GM23338 (cell line): ENCODE data around the gene PDE7B.

Experiments used
- CREB1 ChIP-seq: fragments of 250-450 bp; sonication (Bioruptor Pico); IDR thresholded peaks from 2 replicates; pipeline ENCODE4 v1.5.0; 2020; ENCODE audit warnings: low read depth, mild to moderate bottlenecking, moderate library complexity
- EZH2 ChIP-seq: fragments of 200-600 bp; sonication (generic); IDR thresholded peaks from one replicate; pipeline ENCODE4 v1.8.0; 2017; ENCODE audit warnings: antibody characterized with exemption, mild to moderate bottlenecking, low read depth; ENCODE audit not compliant: unreplicated experiment
- EZH2phosphoT487 ChIP-seq: fragments of 200-600 bp; sonication (generic); IDR thresholded peaks from one replicate; pipeline ENCODE4 v1.8.1; 2018; ENCODE audit warnings: antibody characterized with exemption; ENCODE audit not compliant: unreplicated experiment
- POLR2AphosphoS5 ChIP-seq: IDR thresholded peaks from 2 replicates; pipeline ENCODE4 v1.6.1; 2016; ENCODE audit warnings: antibody characterized with exemption, low read depth
- ZNF114 ChIP-seq: fragments of 250-450 bp; sonication (Bioruptor Pico); IDR thresholded peaks from 2 replicates; pipeline ENCODE4 v1.5.0; 2020; ENCODE audit warnings: mild to moderate bottlenecking, moderate library complexity
- TF ChIP-seq, protein P1 (sequence below), 2 experiments: fragments of 200-600 bp in 1 of 2; sonication (generic) in 1 of 2; conservative IDR thresholded peaks; 2 replicates each; pipeline versions ENCODE4 v1.5.1 to v1.6.1; 2016 to 2017; ENCODE audit warnings: antibody characterized with exemption in 2 of 2, low read depth in 2 of 2, mild to moderate bottlenecking in 2 of 2, moderate library complexity in 1 of 2
- TF ChIP-seq, protein P2 (sequence below): IDR thresholded peaks from 2 replicates; pipeline ENCODE4 v1.6.1; 2016; ENCODE audit warnings: antibody characterized with exemption
- TF ChIP-seq, protein P3 (sequence below): IDR thresholded peaks from one replicate; pipeline ENCODE4 v1.6.1; 2018; ENCODE audit warnings: antibody characterized with exemption; ENCODE audit not compliant: unreplicated experiment

DNA sequence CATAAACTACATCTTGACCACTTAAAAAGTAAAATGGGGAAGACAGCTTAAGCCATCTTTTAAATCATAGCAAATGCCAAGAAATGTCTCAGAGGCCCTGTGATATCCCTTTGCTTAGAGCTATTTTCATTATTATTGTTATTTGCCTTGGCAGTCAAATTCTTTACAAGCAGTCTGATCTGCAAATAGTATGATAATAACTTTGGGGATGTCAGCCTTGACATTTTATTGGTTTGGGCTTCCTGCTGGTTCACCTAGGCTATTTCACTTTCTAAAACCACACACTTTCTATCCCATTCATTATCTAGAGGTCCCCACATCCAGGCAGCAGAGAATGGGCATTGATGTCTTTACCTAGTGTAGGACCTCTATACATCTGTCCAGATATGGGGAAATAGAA lies 125.1 kb downstream of the PDE7B start:
- TF ChIP-seq, protein P1, sequence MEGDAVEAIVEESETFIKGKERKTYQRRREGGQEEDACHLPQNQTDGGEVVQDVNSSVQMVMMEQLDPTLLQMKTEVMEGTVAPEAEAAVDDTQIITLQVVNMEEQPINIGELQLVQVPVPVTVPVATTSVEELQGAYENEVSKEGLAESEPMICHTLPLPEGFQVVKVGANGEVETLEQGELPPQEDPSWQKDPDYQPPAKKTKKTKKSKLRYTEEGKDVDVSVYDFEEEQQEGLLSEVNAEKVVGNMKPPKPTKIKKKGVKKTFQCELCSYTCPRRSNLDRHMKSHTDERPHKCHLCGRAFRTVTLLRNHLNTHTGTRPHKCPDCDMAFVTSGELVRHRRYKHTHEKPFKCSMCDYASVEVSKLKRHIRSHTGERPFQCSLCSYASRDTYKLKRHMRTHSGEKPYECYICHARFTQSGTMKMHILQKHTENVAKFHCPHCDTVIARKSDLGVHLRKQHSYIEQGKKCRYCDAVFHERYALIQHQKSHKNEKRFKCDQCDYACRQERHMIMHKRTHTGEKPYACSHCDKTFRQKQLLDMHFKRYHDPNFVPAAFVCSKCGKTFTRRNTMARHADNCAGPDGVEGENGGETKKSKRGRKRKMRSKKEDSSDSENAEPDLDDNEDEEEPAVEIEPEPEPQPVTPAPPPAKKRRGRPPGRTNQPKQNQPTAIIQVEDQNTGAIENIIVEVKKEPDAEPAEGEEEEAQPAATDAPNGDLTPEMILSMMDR (conservative IDR thresholded peaks at IDR 0.05; ENCODE audit: low read depth in 2 of 2) = no peak
- TF ChIP-seq, protein P2, sequence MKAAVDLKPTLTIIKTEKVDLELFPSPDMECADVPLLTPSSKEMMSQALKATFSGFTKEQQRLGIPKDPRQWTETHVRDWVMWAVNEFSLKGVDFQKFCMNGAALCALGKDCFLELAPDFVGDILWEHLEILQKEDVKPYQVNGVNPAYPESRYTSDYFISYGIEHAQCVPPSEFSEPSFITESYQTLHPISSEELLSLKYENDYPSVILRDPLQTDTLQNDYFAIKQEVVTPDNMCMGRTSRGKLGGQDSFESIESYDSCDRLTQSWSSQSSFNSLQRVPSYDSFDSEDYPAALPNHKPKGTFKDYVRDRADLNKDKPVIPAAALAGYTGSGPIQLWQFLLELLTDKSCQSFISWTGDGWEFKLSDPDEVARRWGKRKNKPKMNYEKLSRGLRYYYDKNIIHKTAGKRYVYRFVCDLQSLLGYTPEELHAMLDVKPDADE = no peak
- no peak for TF ChIP-seq EZH2
- no peak for TF ChIP-seq EZH2phosphoT487
- TF ChIP-seq POLR2AphosphoS5 = no peak
- TF ChIP-seq, protein P3, sequence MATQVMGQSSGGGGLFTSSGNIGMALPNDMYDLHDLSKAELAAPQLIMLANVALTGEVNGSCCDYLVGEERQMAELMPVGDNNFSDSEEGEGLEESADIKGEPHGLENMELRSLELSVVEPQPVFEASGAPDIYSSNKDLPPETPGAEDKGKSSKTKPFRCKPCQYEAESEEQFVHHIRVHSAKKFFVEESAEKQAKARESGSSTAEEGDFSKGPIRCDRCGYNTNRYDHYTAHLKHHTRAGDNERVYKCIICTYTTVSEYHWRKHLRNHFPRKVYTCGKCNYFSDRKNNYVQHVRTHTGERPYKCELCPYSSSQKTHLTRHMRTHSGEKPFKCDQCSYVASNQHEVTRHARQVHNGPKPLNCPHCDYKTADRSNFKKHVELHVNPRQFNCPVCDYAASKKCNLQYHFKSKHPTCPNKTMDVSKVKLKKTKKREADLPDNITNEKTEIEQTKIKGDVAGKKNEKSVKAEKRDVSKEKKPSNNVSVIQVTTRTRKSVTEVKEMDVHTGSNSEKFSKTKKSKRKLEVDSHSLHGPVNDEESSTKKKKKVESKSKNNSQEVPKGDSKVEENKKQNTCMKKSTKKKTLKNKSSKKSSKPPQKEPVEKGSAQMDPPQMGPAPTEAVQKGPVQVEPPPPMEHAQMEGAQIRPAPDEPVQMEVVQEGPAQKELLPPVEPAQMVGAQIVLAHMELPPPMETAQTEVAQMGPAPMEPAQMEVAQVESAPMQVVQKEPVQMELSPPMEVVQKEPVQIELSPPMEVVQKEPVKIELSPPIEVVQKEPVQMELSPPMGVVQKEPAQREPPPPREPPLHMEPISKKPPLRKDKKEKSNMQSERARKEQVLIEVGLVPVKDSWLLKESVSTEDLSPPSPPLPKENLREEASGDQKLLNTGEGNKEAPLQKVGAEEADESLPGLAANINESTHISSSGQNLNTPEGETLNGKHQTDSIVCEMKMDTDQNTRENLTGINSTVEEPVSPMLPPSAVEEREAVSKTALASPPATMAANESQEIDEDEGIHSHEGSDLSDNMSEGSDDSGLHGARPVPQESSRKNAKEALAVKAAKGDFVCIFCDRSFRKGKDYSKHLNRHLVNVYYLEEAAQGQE = no peak
- no peak for TF ChIP-seq ZNF114
- TF ChIP-seq CREB1 = no peak
